HG03066 (cell line): ENCODE measurements around the gene PDE4D.

ENCODE experiments used
- ATAC-seq: cut with Tn5 transposase; IDR thresholded peaks from one replicate; pipeline ENCODE4 v1.9.1; 2021; ENCODE audit warnings: low read depth; ENCODE audit not compliant: unreplicated experiment

Gene PDE4D

DNA sequence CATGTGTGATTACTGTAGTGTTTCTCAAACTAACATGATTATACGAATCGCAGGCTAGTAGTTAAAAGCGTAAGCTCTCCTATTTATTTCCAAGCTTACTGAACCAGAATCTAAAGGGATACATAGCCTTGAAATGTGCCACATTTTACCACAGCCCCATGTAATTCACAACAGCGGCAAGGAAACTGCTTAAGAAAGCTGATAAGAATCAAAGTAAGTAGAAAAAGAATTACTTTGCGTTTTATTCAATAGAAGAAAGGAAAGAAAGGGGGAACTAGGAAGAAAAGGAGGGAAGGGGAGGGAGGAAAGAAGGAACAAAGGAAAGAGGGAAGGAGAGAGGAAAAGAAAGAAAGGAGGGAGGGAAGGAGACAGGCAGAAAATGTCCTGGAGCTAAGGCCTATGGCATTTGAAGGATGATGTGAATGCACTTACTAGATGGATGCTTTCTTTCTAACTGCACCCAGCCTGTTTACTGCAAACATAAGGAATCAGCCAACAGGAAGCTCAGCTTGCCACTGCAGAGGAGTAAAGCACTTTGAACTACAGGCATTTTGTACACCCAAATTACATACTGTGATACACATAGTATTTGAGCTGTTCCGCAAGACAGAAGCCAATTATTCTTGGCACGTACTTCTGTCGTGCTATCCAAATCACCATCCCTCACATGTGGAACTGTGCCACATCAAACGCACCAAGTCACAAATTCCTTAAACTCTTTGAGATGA lies 789.0 kb downstream of the PDE4D start:
- no peak for ATAC-seq

DNA sequence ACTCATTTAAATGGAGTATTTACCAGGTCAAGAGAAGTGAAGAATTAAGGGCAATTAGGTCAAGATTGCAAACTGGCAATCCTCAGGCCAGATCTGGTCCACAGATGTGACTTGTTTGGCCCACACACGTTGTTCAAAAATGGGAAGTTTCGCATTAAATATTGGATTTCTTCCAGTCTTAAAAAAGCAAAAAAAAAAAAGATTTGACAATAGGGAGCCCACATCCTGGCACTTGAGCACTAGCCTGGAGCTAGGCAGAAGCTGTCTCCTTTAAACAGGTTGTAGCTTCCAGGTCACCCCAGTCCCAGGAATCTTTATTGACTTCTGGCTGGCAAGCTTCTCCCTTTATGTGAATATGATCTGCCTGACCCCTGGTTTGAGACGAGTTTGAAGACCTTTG lies 790.2 kb downstream of the PDE4D start:
- no peak for ATAC-seq

DNA sequence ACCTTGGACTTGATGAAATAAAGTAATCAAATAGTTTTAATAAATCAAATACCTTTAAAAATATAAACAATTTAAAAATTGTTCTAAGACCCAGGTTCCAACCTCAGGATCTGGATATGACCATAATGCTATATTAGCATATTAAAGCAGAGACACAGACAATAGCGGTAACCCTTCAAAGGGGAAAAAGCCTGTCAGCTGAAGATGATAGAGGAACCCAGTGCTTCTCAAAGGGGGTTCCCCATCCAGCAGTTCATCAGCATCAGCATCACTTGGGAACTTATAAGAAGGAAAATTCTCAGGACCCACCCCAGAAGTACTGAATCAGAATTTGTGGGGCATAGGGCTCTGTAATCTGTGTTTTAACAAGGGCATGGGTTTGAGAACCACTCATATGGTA lies 791.1 kb downstream of the PDE4D start:
- no peak for ATAC-seq

DNA sequence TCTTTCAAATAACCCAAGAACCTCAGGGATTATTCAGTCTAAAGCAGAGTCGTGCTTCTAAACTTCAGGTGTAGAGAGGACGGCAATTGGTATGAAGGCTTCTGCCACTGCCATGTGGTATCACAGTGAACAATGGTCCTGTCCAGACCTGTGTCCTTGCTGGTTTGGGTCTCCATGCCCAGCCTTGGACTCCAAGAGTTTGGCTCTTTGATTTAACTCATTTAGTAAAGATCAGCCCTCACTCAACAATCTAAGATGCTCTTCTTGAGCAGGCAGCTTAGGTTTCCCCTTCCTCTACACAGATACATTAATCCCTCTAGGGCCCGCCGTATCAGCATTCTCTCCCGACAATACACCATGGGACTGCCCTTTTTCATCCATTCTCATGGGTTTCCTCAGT lies 792.7 kb downstream of the PDE4D start:
- no peak for ATAC-seq

DNA sequence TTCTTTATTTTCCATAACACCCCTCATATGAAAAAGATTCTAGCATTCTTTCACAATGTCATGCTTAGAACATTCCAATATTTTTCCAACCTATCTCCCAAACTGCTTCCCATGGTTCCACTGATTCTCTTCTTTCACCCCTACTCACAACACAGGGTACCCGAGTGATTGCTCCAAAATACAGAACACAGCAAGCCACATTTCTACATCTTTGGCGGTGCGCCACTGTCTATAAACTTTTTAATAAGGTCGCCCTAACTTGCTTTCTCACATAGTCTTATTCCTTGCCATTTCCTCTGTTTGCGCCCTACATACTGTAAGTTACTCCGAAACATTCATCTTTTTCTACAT lies 793.6 kb downstream of the PDE4D start:
- ATAC-seq = no peak

DNA sequence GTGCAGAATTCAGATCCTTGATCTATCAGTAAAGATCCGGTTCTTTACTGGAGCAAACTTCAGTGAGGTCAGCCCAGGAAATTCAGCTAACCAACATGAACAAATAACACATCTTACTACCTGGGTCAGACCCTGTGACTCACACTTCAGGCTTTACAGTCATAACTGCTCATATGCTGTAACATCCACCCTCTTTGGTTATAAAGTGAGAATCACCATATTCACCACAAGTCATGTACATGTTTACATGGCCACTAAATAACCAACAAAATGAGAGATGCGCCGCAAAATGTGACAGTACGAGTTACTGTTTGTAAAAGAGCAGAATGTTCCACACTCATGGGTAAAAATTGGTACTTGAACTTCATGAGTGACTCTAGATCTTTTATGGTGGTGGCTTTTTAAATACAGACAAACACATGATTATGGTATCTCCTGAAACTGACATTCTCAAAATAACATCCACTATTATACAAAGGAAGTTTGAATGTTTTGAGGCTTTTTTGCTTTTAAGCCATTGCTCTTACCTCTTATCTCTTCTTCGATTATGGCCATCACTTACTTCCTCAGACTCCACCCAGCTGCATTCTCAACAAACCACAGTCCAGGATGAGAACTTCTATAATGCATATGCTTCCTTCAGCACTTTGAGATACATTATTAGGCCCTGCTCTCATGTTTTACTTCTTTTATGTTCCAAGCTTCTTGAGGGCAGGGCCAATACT lies 794.1 kb downstream of the PDE4D start:
- ATAC-seq = no peak

DNA sequence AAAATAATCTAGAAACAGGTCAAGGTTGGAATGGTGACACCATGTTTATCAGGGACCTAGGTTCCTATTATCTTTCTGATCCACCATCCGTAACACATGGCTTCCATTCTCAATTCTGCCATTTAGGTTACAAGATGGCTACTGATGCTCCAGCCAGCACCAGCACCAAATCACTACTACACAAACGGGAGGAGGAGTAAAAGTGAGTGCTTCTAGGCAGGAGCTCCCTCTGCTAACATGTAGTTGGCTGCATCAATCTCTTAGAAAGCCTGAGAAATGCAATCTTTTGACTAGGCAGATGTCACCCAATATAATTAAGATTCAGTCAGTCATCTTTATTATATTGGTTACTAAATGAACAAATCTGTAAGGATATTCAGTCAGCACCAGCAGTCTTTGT lies 794.8 kb downstream of the PDE4D start:
- ATAC-seq = no peak

DNA sequence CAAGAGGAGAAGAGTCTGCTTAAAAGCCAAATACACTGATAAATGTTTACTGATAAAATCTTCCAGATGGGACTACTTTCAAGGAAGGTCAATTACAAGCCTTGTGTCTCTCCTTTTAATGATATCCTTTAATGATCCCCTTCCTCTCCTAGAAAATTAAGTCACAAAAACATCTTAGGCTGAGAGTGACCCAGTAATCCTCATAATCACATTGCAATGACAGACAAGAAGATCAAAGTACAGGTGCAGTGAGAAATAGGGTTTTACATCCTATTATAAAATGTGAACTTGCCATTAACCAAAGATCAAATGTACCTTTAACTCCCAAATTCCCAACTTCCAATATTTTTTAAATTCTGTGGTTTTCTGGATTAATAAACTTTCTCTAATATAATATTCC lies 795.8 kb downstream of the PDE4D start:
- ATAC-seq = no peak

DNA sequence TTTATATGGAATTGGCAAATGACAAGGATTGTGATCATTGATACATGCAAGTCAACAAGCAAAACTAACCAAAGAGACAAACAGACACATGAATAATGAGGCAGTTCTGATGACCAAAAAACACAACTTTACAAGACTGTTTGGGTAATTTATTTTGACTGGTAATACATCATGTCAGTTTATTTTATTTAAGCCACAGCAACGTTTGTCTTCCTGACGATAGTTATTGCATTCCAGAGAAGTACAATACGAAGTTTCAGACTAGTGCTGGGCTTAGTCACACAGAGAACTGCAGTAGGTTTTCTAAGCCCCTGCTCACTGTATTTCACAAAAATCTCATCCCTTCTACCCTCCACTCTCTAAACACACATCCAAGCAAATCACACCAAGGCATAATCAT lies 796.4 kb downstream of the PDE4D start:
- no peak for ATAC-seq

DNA sequence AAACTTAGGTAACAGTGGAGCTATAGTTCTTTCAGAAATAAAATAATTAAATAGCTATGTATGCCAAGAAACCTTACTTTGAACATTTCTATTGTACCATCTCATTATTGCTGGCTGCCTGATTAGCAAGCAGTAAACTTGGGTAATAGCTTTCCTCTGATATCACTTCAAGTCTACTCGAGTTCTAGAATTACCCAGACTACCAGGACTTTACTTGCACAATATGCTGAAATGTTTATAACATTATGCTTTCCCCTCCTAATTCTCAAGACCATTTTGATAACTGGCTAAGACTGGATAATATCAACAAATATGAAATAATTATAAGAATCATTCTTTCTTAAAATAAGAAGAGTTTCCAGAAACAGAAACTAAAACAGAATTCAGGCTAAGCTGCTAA lies 798.0 kb downstream of the PDE4D start:
- no peak for ATAC-seq

DNA sequence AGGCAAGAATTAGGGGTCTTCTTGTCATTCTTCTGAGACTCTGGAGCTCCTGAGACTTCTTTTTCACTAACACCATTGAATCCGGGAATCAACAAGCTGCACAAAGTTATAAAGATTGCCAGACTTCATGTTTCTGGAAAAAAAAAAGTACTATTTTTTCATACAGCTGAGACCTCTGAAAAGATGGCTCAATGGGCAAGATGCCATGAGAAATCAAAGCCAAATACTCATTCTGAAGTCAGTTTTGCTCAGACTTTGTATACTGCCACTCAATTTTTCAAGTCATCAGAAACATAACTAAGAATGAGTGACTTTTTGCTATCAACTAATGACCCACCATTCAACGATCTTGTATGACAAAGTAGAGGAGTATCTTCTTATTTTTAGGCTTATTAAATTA lies 798.7 kb downstream of the PDE4D start:
- ATAC-seq = no peak

DNA sequence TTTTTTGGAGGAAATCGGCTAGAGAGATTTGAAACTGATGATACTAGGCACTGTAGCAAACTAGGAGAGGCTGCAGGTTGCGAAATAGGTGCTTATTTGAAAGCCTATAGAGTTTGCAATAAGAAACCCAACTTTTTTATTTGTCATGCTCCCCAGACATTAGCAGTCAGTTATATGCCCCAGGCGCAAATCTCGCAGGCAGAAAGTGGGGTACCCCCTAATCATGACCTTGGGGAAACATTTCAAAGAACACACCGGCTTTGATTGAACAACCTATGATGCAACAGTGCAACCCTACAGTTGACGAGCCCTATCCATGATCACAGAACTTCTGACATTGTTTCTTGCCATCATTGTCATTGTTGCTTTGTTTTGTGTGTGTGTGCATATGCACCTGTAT lies 800.2 kb downstream of the PDE4D start:
- no peak for ATAC-seq

DNA sequence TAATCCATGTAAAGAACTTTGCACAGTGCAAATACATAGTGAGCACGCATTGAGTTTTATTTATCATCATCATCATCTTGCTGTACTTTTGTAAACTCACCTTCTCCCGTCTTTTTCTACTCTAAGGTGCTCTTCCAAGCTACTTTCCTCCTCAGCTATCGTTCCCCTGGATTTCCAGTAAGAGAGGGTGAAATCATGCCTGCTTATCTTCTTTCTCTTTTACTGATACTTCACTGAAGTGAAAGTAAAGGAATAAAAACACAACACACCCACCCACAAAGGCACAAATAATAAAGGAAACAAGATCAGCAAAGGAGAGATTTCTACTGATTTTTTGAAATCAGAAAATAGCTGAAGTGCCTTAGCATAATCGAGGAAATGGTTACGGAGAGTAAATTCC lies 800.8 kb downstream of the PDE4D start:
- ATAC-seq = no peak

DNA sequence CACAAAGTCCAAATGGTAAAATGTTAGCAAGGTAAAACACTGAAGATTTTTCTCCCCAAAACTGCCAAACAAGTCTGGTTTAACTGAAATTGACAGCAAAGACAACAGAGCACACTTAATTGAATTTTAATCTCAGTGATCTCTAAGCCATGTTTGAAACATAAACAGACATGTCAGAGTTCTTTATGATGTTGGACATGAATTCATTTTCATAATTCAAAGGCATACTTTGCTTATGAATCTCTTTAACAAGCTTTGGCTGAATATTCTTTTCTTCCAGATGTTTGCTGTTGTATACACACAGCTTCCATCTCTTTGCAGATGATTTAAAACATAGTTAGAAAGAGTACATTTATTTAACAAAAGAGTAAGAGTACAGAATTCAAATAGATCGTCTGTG lies 801.6 kb downstream of the PDE4D start:
- no peak for ATAC-seq

DNA sequence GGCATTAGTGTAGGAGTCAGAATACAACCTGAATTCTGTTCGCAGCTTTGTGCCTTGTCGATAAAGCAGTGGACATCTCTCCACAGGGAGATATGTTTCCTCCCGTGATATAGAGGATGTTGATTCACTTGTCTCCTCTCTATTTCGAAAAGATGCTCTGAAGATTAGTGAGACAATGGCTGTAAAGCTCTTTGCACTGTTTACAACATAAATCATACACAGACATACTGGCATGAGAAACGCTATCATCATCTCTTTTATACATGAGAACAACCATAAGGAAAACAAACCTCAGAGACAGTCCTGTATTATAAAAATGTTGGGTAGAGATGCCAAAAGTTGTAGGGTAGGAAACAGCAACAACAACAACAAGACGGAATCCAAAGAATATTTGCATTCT lies 803.2 kb downstream of the PDE4D start:
- no peak for ATAC-seq

DNA sequence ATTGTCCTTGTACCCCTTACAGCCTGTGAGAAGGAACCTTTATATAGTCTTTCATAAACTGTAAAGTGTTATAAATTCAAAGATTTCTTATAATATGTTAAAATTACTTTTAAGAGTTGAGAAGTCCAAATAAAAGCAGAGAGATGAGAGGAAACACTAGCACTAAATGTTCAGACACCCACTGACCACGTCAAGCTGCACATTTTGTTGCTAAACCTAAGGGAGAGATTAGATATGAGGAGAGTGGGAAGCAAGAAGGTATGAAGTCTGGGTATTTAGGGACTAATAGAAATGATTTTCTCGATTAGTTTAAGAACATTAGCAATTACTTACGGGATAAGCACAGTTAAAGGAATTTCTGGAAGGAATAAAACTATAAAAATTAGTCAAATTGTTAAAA lies 803.8 kb downstream of the PDE4D start:
- no peak for ATAC-seq

DNA sequence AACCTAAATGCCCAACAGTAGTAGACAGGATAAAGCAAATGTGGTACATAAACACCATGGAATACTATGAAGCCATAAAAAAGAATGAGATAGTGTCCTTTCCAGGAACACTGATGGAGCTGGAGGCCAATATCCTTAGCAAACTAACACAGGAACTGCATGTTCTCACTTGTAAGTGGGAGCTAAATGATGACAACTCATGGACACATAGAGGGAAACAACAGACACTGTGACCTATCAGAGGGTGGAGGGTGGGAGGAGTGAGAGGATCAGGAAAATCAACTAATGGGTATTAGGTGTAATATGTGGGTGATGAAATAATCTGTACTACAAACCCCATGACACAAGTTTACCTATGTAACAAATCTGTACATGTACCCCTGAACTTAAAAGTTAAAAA lies 805.0 kb downstream of the PDE4D start:
- no peak for ATAC-seq

DNA sequence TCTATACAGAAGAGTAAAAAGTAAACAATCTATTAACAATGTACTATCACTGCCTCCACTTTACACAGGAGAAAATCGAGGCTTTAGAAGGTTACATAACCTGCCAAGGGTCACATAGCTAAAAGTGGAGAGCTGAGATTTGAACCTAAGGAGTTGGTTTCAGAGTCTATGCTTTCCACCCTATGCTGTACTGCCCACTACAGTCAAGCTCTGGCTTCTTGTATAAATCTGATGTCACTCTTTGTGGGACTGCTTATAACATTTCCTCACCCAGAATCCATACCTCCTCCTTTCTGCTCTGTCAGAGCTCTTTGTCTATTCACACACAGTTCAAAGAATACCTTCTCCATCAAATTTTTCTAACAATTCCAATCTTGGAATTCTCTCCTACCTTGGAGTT lies 807.5 kb downstream of the PDE4D start:
- no peak for ATAC-seq

DNA sequence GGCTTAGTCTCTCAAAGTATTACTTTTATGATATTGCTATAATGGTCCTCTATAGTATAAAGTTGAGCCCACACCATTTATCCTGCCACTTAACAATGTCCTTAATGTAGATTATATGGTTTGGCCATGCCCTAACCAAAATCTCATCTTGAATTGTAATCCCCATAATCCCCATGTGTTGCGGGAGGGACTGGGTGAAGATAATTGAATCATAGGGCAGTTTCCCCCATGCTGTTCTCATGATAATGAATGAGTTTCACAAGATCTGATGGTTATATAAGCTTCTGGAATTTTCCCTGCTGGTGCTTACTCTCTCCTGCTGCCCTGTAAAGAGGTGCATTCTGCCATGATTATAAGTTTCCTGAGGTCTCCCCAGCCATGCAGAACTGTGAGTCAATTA lies 811.8 kb downstream of the PDE4D start:
- no peak for ATAC-seq

DNA sequence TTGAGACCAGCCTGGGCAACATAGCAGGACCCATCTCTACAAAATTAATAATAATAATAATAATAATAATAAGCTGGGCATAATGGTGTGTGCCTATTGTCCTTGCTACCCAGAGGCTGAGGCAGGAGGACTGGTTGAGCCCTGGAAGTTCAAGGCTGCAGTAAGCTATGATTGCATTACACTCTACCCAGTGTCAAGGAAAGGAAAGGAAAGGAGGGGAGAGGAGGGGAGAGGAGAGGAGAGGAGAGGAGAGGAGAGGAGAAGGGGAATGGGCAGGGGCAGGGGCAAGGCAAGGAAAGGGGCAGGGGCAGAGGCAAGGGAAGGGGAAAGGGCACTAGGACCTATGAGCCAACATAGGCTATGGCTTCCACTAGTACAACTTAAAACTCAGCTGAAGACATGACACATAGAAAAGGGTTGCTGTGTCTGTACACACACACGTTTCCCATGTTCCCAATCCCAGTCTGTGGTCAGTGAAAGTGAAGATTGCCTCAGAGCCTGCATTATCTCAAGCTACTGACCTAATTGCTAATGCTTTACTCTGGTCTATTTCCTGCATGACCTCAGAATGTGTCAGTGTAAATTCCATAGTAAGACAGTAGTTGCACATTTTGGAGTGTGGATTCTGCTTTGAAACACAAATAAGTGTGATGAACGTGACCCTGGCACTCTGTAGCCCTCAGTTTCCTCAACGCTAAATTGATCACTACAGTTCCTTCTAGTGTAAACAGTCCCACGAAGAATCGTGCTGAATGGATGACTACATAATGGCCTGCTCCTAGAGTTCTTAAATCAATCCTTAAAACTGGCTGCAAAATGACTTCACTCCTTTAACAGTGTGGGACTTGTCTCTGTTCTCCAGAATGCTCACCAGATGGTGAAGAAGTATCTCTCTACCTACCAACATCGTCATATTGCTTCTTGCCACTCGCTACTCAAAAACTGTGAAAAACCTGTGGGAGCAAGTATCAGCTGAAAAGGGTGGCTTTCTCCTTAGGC lies 813.6 kb downstream of the PDE4D start:
- ATAC-seq = no peak

DNA sequence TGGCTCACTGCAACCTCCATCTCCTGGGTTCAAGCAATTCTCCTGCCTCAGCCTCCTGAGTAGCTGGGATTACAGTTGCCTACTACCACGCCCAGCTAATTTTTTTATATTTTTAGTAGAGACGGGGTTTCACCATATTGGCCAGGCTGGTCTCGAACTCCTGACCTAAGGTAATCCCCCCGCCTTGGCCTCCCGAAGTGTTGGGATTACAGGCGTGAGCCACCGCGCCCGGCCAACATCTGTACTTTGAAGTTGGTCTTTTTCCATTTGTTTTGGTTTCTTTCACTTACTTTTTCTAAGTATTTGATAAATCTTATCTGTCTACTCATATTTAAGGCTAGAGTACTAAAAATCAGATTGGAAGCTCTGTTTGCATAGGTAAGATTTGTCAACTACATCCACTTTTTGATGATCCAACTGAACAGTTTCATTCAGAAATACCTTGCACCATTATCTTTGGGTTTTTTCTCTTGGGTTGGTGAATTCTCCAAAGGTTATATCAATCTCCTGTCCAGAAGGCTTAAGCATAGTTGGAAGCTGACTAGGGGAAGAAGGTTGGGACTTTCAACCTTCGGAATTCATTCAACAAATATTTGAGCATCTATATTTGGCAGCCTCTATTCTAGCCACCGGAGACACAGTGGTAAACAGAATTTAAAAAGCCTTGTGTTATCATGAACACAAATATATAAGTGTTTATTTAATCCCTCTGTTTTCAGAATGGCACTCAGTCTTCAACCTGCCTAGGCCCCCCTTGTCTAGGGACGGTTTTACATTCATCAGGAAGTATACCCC lies 821.6 kb downstream of the PDE4D start:
- ATAC-seq = no peak
